GM12873 (cell line): ENCODE results near the gene INO80E.
A peak's percentile ranks its signal among the peaks of the same experiment; 100 is the strongest.

Experiments used
- CTCF ChIP-seq: IDR thresholded peaks from 2 replicates; pipeline ENCODE4 v1.5.1; 2012; ENCODE audit warnings: low read depth, mild to moderate bottlenecking, moderate library complexity, low read length, control low read depth; ENCODE audit not compliant: insufficient read depth; ENCODE audit errors: missing control alignments

Gene INO80E

GRCh38 chr16:29995911-29996765 is at the start of gene INO80E:
Gene INO80E, plus strand, starts transcription at chr16:29996241. Its CDS starts 70 bp downstream, at chr16:29996311.
- peak; percentile 9 for TF ChIP-seq CTCF

GRCh38 chr16:29947897-29948296 is 48.1 kb upstream of the INO80E start:
- no peak for TF ChIP-seq CTCF

- TF ChIP-seq CTCF = no peak
Observed at GRCh38 chr16:29950806-29951461, 45.1 kb upstream of the INO80E start.

GRCh38 chr16:29951625-29952365 is 44.2 kb upstream of the INO80E start:
- no peak for TF ChIP-seq CTCF

GRCh38 chr16:29958756-29959155 is 37.3 kb upstream of the INO80E start:
- TF ChIP-seq CTCF = no peak

GRCh38 chr16:29959293-29959692 is 36.7 kb upstream of the INO80E start:
- TF ChIP-seq CTCF = no peak

- no peak for TF ChIP-seq CTCF
Observed at GRCh38 chr16:29961127-29961478, 34.9 kb upstream of the INO80E start.
